ENCODE measurements around the gene ARHGAP42.

The ARHGAP42 gene

DNA sequence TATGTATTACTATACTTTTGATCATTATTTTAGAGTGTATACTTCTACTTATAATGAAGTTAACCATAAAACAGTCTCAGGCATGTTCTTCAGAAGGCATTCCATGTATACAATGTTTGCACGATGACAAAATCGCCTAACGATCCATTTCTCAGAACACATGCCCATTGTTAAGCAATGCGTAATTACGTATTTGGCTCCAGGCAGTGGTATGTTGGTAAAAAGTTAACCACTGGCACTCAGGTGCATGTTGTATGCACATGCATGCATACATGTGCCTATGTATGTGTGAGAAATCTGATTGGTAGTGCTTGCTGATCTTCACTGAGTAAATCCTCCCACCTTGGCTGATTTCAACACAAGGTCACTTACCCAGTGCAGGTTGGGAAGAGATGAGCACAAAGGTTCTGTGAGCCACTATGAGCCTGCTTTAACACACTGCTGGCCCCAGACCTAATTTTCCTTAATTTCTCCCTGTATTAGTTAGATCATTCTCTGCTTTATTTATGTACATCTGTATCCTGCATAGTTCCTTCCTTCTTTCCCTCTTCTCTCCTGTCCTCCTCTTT, 164.6 kb downstream of the ARHGAP42 start:
- Histone ChIP-seq H3K27me3 (ENCODE audit: insufficient read depth, poor library complexity, severe bottlenecking) (no peaks in the 10 kb centered on the region), H3K4me3 (replicated peaks; ENCODE audit: insufficient read depth, low read length) (no peak overlapping the region), H3K27ac (replicated peaks) (no peak overlapping the region)
- TF ChIP-seq, protein P1, sequence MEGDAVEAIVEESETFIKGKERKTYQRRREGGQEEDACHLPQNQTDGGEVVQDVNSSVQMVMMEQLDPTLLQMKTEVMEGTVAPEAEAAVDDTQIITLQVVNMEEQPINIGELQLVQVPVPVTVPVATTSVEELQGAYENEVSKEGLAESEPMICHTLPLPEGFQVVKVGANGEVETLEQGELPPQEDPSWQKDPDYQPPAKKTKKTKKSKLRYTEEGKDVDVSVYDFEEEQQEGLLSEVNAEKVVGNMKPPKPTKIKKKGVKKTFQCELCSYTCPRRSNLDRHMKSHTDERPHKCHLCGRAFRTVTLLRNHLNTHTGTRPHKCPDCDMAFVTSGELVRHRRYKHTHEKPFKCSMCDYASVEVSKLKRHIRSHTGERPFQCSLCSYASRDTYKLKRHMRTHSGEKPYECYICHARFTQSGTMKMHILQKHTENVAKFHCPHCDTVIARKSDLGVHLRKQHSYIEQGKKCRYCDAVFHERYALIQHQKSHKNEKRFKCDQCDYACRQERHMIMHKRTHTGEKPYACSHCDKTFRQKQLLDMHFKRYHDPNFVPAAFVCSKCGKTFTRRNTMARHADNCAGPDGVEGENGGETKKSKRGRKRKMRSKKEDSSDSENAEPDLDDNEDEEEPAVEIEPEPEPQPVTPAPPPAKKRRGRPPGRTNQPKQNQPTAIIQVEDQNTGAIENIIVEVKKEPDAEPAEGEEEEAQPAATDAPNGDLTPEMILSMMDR (IDR thresholded peaks at IDR 0.05; ENCODE audit: insufficient read depth, low read length), result no peak
- TF ChIP-seq, protein P2, sequence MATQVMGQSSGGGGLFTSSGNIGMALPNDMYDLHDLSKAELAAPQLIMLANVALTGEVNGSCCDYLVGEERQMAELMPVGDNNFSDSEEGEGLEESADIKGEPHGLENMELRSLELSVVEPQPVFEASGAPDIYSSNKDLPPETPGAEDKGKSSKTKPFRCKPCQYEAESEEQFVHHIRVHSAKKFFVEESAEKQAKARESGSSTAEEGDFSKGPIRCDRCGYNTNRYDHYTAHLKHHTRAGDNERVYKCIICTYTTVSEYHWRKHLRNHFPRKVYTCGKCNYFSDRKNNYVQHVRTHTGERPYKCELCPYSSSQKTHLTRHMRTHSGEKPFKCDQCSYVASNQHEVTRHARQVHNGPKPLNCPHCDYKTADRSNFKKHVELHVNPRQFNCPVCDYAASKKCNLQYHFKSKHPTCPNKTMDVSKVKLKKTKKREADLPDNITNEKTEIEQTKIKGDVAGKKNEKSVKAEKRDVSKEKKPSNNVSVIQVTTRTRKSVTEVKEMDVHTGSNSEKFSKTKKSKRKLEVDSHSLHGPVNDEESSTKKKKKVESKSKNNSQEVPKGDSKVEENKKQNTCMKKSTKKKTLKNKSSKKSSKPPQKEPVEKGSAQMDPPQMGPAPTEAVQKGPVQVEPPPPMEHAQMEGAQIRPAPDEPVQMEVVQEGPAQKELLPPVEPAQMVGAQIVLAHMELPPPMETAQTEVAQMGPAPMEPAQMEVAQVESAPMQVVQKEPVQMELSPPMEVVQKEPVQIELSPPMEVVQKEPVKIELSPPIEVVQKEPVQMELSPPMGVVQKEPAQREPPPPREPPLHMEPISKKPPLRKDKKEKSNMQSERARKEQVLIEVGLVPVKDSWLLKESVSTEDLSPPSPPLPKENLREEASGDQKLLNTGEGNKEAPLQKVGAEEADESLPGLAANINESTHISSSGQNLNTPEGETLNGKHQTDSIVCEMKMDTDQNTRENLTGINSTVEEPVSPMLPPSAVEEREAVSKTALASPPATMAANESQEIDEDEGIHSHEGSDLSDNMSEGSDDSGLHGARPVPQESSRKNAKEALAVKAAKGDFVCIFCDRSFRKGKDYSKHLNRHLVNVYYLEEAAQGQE (IDR thresholded peaks at IDR 0.05; ENCODE audit: insufficient replicate concordance, low read depth), result no peak
- TF ChIP-seq GABPA (IDR thresholded peaks at IDR 0.05; ENCODE audit: low read depth) (no peak), SPI1 (IDR thresholded peaks at IDR 0.05; ENCODE audit: borderline replicate concordance, low read depth) (no peak), POLR2AphosphoS5 (IDR thresholded peaks at IDR 0.05; ENCODE audit: low read depth) (no peak)
- DNase-seq (ENCODE audit: low read depth in 1 of 2, low spot score in 1 of 2), result no peak

DNA sequence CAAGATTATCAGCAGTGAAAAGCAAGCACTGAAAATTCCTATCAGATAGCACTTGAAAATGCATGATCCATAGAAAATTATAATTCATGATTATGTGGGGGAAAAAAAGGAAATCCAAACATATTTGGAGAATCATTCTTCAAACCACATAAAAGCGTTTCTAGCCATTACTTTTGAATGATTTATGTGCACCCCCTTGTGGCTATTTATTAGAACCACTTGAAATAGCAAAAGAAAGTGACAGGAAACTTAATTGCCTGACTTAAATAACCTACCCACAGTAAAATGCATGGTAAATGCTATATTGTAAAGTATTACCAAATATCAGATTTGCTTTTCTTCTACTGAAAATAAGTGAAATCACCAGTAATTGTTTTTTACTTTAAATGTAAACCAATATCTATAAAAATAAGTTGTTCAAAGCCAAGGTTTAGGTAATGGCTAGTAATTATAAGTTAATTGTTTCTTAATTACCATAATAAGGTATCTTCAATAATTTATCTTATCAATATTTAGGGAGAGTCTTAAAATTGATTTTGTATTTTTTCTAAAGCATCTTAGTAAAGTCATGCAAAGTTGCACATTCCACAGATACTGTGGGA, 168.5 kb downstream of the ARHGAP42 start:
- TF ChIP-seq, protein P1 (IDR thresholded peaks at IDR 0.05; ENCODE audit: insufficient read depth, low read length), result peak; percentile 4
- TF ChIP-seq SPI1 (IDR thresholded peaks at IDR 0.05; ENCODE audit: borderline replicate concordance, low read depth), result no peak
- TF ChIP-seq, protein P2 (IDR thresholded peaks at IDR 0.05; ENCODE audit: insufficient replicate concordance, low read depth), result no peak
- TF ChIP-seq POLR2AphosphoS5 (IDR thresholded peaks at IDR 0.05; ENCODE audit: low read depth), result no peak
- H3K27ac ChIP-seq (replicated peaks), result no peak overlapping the region
- DNase-seq (ENCODE audit: low read depth in 1 of 2, low spot score in 1 of 2), result peak in 1 of 2 experiments; percentile 5
- H3K4me3 ChIP-seq (replicated peaks; ENCODE audit: insufficient read depth, low read length), result no peak overlapping the region
- no peaks in the 10 kb centered on the region for H3K27me3 ChIP-seq (ENCODE audit: insufficient read depth, poor library complexity, severe bottlenecking)

DNA sequence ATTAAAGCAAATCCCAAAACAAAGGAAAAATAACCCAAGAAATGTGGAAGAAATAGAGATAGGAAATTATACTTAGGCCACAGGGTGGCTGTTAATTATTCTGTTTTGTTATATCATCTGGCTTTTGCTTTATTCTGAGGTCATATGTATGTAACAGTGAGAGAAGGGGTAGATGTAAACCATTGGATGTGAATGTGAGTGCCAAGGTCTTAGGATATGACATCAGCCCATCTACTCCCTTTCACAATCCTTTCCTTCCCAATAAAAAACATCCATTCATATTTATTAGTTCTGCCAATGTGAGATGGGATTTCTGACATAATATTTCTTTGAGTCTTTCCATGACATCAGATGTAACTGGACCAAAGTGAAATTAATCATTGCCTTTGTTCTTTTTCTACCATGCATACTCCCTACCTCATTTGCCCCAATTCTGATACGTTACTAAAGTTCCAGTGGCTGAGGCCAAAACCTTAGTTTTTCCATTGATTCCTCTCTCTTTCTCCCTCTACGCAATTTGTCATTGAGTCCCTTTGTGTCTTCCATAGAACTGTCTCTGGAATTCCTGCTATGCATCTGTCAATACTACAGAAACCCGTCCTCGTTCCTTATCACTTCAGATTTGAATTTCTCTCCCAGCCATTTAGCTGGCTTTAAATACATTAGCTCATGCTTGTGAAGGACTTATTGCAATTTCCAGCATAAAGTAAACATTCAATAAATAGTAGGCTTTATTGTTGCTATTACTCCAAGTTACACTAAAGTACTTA, 170.3 kb downstream of the ARHGAP42 start:
- no peak for DNase-seq (ENCODE audit: low read depth in 1 of 2, low spot score in 1 of 2)
- no peak overlapping the region for H3K4me3 ChIP-seq (replicated peaks; ENCODE audit: insufficient read depth, low read length)
- H3K27ac ChIP-seq (replicated peaks), result no peak overlapping the region
- TF ChIP-seq POLR2AphosphoS5 (IDR thresholded peaks at IDR 0.05; ENCODE audit: low read depth), result no peak
- TF ChIP-seq, protein P2 (IDR thresholded peaks at IDR 0.05; ENCODE audit: insufficient replicate concordance, low read depth), result no peak
- TF ChIP-seq, protein P1 (IDR thresholded peaks at IDR 0.05; ENCODE audit: insufficient read depth, low read length), result no peak
- no peak for TF ChIP-seq GABPA (IDR thresholded peaks at IDR 0.05; ENCODE audit: low read depth)
- TF ChIP-seq SPI1 (IDR thresholded peaks at IDR 0.05; ENCODE audit: borderline replicate concordance, low read depth), result no peak
- H3K27me3 ChIP-seq (ENCODE audit: insufficient read depth, poor library complexity, severe bottlenecking), result no peaks in the 10 kb centered on the region

Measured in HL-60 (cell line).